ENCODE results near the gene FN1.

The FN1 gene

DNA sequence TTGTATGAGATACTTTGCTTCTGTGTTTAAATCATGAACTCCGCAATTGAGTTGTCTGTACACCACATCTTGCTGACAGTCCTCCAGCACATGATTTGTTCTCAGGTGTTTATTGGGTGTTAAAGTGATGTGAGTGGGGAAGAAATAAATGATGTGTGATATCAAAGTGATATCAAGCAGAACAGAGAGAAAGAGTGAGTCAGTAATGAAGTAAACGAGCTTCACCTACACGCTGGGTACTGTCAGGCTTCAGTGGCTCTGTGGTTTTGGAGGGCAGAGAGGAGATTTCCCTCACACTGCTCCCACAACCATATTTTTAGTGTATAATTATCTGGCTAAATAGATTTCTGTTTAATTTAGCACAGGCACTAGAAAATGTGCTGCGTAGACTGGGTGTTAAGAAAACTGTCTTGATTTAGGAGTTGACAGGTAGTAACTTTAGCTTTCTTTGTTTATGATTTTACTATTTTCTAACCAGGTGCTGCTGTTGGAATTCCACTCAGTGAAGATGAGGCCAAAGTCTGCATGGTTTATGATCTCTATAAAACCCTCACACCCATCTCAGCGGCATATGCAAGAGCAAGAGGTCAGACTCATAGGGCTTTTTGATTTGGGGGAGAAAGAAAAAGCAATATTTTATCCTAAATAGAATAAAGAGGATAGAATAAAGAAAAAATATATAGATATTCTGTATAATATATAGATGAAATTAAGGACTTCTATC is 102.8 kb downstream of the FN1 start:
- TF ChIP-seq EGR1 (IDR thresholded peaks at IDR 0.05) (no peak), NFIC (IDR thresholded peaks at IDR 0.05) (no peak), TCF12 (IDR thresholded peaks at IDR 0.05; ENCODE audit: low read depth) (no peak), CEBPB (IDR thresholded peaks at IDR 0.05) (no peak), ZBTB7A (IDR thresholded peaks at IDR 0.05; ENCODE audit: low read depth) (no peak), YY1 (IDR thresholded peaks at IDR 0.05; ENCODE audit: low read depth) (no peak), CREB1 (IDR thresholded peaks at IDR 0.05; ENCODE audit: low read depth) (no peak), FOXM1 (IDR thresholded peaks at IDR 0.05; ENCODE audit: borderline replicate concordance, low read depth) (no peak), TEAD4 (IDR thresholded peaks at IDR 0.05) (no peak)
- TF ChIP-seq, protein P1, sequence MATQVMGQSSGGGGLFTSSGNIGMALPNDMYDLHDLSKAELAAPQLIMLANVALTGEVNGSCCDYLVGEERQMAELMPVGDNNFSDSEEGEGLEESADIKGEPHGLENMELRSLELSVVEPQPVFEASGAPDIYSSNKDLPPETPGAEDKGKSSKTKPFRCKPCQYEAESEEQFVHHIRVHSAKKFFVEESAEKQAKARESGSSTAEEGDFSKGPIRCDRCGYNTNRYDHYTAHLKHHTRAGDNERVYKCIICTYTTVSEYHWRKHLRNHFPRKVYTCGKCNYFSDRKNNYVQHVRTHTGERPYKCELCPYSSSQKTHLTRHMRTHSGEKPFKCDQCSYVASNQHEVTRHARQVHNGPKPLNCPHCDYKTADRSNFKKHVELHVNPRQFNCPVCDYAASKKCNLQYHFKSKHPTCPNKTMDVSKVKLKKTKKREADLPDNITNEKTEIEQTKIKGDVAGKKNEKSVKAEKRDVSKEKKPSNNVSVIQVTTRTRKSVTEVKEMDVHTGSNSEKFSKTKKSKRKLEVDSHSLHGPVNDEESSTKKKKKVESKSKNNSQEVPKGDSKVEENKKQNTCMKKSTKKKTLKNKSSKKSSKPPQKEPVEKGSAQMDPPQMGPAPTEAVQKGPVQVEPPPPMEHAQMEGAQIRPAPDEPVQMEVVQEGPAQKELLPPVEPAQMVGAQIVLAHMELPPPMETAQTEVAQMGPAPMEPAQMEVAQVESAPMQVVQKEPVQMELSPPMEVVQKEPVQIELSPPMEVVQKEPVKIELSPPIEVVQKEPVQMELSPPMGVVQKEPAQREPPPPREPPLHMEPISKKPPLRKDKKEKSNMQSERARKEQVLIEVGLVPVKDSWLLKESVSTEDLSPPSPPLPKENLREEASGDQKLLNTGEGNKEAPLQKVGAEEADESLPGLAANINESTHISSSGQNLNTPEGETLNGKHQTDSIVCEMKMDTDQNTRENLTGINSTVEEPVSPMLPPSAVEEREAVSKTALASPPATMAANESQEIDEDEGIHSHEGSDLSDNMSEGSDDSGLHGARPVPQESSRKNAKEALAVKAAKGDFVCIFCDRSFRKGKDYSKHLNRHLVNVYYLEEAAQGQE (IDR thresholded peaks at IDR 0.05; ENCODE audit: low read depth) = no peak
- TF ChIP-seq, protein P2, sequence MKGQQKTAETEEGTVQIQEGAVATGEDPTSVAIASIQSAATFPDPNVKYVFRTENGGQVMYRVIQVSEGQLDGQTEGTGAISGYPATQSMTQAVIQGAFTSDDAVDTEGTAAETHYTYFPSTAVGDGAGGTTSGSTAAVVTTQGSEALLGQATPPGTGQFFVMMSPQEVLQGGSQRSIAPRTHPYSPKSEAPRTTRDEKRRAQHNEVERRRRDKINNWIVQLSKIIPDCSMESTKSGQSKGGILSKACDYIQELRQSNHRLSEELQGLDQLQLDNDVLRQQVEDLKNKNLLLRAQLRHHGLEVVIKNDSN (IDR thresholded peaks at IDR 0.05) = no peak
- TF ChIP-seq, protein P3, sequence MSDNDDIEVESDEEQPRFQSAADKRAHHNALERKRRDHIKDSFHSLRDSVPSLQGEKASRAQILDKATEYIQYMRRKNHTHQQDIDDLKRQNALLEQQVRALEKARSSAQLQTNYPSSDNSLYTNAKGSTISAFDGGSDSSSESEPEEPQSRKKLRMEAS (IDR thresholded peaks at IDR 0.05) = no peak

DNA sequence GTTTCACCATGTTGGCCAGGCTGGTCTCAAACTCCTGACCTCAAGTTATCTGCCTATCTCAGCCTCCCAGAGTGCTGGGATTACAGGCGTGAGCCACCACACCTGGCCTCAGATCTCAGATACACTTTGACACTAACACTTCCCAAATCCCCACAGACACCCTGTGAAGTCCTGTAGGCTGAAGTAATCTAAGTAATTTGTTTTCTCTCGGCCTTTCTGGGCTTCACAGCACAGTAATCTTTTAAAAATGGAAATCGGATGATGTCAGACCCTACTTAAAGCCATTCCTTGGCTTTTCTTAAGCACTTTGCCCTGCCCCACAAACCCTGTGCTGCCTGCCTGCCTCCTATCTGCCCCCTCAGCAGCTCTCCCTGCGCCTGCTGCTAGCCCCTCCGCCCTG is 107.8 kb downstream of the FN1 start:
- TF ChIP-seq YY1 (IDR thresholded peaks at IDR 0.05; ENCODE audit: low read depth) (no peak), ZBTB7A (IDR thresholded peaks at IDR 0.05; ENCODE audit: low read depth) (no peak), EGR1 (IDR thresholded peaks at IDR 0.05) (no peak), CEBPB (IDR thresholded peaks at IDR 0.05) (no peak), CREB1 (IDR thresholded peaks at IDR 0.05; ENCODE audit: low read depth) (no peak), TAF1 (IDR thresholded peaks at IDR 0.05; ENCODE audit: low read depth) (no peak), EP300 (IDR thresholded peaks at IDR 0.05; ENCODE audit: borderline replicate concordance) (no peak), RAD21 (IDR thresholded peaks at IDR 0.05; ENCODE audit: low read depth) (no peak), TEAD4 (IDR thresholded peaks at IDR 0.05) (no peak), FOXM1 (IDR thresholded peaks at IDR 0.05; ENCODE audit: borderline replicate concordance, low read depth) (no peak), TCF12 (IDR thresholded peaks at IDR 0.05; ENCODE audit: low read depth) (no peak), NFIC (IDR thresholded peaks at IDR 0.05) (no peak)
- TF ChIP-seq, protein P2 (IDR thresholded peaks at IDR 0.05) = no peak
- TF ChIP-seq, protein P3 (IDR thresholded peaks at IDR 0.05) = no peak
- TF ChIP-seq, protein P1 (IDR thresholded peaks at IDR 0.05; ENCODE audit: low read depth) = no peak

DNA sequence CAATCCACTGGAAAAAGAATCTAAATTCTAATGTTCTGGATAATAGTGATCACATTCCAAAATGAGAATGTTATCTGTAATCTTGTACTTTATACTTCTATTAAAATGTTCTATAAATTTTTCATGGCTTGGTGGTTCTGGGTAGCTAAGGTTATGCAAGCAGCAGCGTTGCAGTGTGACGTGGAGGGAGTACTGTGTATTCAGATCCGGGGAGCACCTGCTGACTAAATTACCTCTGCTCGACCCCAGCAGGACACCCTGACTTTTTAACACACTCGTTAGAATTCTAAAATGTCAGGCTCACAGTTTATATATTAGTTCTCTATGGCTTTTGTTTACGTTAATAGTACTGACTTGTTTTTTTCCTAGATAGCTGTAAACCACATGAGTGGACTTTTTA is 111.1 kb downstream of the FN1 start:
- no peak for TF ChIP-seq EP300 (IDR thresholded peaks at IDR 0.05; ENCODE audit: borderline replicate concordance)
- no peak for TF ChIP-seq TAF1 (IDR thresholded peaks at IDR 0.05; ENCODE audit: low read depth)
- no peak for TF ChIP-seq YY1 (IDR thresholded peaks at IDR 0.05; ENCODE audit: low read depth)
- TF ChIP-seq TCF12 (IDR thresholded peaks at IDR 0.05; ENCODE audit: low read depth) = no peak
- no peak for TF ChIP-seq EGR1 (IDR thresholded peaks at IDR 0.05)
- no peak for TF ChIP-seq CEBPB (IDR thresholded peaks at IDR 0.05)
- TF ChIP-seq, protein P1 (IDR thresholded peaks at IDR 0.05; ENCODE audit: low read depth) = no peak
- TF ChIP-seq NFIC (IDR thresholded peaks at IDR 0.05) = no peak
- TF ChIP-seq, protein P3 (IDR thresholded peaks at IDR 0.05) = no peak
- TF ChIP-seq, protein P2 (IDR thresholded peaks at IDR 0.05) = no peak
- no peak for TF ChIP-seq FOXM1 (IDR thresholded peaks at IDR 0.05; ENCODE audit: borderline replicate concordance, low read depth)

All from Ishikawa (cell line).